Esophagus muscularis mucosa (tissue), 4 donors: ENCODE results near the gene NAV2. TPM values are rescaled to one million over a fixed set of nuclear protein-coding genes. Genes with fewer than 3 reads are reported as not detected.

ENCODE experiments used
- DNase-seq: peaks from one replicate; pipeline ENCODE4 v3.0.0-alpha.2; 2017; ENCODE audit errors: extremely low spot score
- H3K27ac ChIP-seq, 4 donors: fragments of 200-600 bp; sonication (generic); replicated peaks in 1 of 4; 1 replicate in 3 of 4; 2 replicates in 1 of 4; pipeline ENCODE4 v1.5.1; 2016 to 2019; ENCODE audit warnings: mild to moderate bottlenecking in 1 of 4
- H3K27me3 ChIP-seq, 4 donors: fragments of 200-600 bp; sonication (generic); one replicate each; pipeline versions ENCODE4 v1.5.1 to v1.6.0; 2016 to 2019
- H3K36me3 ChIP-seq, 4 donors: fragments of 200-600 bp; sonication (generic); one replicate each; pipeline ENCODE4 v1.5.1; 2016 to 2019
- H3K4me1 ChIP-seq, 4 donors: fragments of 200-600 bp; sonication (generic); one replicate each; pipeline ENCODE4 v1.5.1; 2016 to 2019
- H3K4me3 ChIP-seq, 4 donors: fragments of 200-600 bp; sonication (generic); 1 replicate in 2 of 4; 2 replicates in 2 of 4; pipeline ENCODE4 v1.5.1; 2016 to 2019; ENCODE audit warnings: mild to moderate bottlenecking in 4 of 4, moderate library complexity in 1 of 4
- H3K9me3 ChIP-seq, 4 donors: fragments of 200-600 bp; sonication (generic); 1 replicate in 3 of 4; 2 replicates in 1 of 4; pipeline ENCODE4 v1.5.1; 2016 to 2019
- EP300 ChIP-seq: sonication (generic); formaldehyde crosslinking; IDR thresholded peaks from one replicate; pipeline ENCODE4 v1.6.1; 2017; ENCODE audit warnings: antibody characterized with exemption
- POLR2A ChIP-seq: fragments of 450-650 bp; IDR thresholded peaks from one replicate; pipeline ENCODE4 v1.6.1; 2017; ENCODE audit warnings: antibody characterized with exemption, moderate library complexity, mild to moderate bottlenecking, low read depth
- POLR2AphosphoS5 ChIP-seq, 2 donors: sonication (generic); formaldehyde crosslinking; IDR thresholded peaks; one replicate each; pipeline ENCODE4 v1.6.1; 2017; ENCODE audit warnings: antibody characterized with exemption in 2 of 2
- WGBS: methylation state at CpG from one replicate; pipeline ENCODE4 v1.1.5; 2018; 5-methylcytosine and 5-hydroxymethylcytosine counted together
- intact Hi-C: fragments of 100-400 bp; cut with DNase I; formaldehyde crosslinking; loops from one replicate; pipeline ENCODE4 v1.15.1; 2023
- total RNA-seq, 4 donors: library from RNA; depleted of rRNA; stranded (reverse); fragments of >200 nt; gene quantifications; one replicate each; pipeline versions ENCODE4 v1.1.0 to v1.2.1, GENCODE V29; 2016
- TF ChIP-seq, protein P1 (sequence below), 3 experiments: fragments of 200-600 bp in 2 of 3; fragments of 450-650 bp in 1 of 3; sonication (generic) in 2 of 3; IDR thresholded peaks; one replicate each; pipeline ENCODE4 v1.5.1; 2017 to 2019; ENCODE audit warnings: antibody characterized with exemption in 3 of 3, mild to moderate bottlenecking in 2 of 3, moderate library complexity in 1 of 3

Gene NAV2
- total RNA-seq, 4 donors from 2014 or later = 21.9 to 57.0 (median 37.5) TPM

DNA sequence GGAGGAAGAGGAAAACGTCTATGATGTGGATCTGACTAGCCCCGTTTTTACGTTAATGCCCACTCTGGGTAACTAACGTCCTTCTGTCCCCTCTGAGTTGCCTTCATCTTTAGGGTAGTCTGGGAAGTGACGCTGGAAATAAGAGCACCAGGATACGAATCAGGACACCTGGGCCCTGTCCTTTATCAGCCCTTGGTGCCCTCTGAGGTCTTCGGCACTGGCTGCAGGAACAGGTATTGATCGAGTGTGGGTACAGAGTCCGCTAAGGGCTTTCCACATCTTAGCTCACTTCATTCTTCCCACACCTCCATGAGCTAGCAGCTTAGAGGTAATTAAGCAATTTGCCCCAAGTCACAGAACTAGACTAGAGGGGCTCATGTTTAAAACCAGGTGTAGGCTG is 223.8 kb downstream of the NAV2 start:
- WGBS = 87% methylated on average over 9 of the region's 9 CpGs

DNA sequence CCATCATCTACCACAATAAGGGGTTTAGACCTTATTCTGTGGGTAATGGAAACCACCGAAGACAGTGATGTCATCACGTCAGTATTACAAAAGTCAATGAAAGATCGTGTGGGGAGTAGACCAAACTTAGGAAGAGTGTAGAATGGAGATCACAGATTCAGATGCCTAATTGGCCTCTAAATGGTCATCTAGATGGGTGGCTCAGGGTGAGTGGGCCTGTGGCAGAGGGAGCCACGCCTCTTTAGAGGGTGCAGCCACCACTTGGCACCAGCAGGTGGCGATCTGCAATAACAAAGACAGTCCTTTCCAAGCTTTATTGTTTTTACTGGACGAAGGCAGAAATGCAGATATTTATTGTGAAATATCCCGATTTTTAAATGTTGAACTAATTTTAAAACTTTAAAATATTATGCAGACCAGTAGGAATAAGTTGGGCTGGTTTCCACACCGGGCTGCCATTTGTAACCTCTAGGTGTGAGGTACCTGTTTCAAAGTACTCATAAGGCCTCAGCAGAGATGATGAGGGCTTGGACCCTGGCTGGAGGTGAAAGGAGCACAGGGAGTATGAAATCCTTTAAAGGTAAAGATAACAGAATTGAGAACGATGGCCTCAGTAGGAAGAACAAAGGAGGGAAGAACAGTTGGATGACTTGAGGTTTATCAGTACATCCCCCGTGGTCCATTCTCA is 225.7 kb downstream of the NAV2 start:
- whole genome bisulfite sequencing = 57% methylated on average over 10 of the region's 10 CpGs
- Histone ChIP-seq H3K4me3 (no peak overlapping the region), H3K36me3 (peaks cover 12 to 80% (median 45%) of the 10 kb centered on the region in 4 donors), H3K4me1 (peaks cover 0 to 20% (median 16%) of the 10 kb centered on the region in 4 donors), H3K9me3 (no peaks in the 10 kb centered on the region), H3K27ac (no peak overlapping the region), H3K27me3 (no peaks in the 10 kb centered on the region)
- DNase-seq = no peak
- TF ChIP-seq, protein P1, sequence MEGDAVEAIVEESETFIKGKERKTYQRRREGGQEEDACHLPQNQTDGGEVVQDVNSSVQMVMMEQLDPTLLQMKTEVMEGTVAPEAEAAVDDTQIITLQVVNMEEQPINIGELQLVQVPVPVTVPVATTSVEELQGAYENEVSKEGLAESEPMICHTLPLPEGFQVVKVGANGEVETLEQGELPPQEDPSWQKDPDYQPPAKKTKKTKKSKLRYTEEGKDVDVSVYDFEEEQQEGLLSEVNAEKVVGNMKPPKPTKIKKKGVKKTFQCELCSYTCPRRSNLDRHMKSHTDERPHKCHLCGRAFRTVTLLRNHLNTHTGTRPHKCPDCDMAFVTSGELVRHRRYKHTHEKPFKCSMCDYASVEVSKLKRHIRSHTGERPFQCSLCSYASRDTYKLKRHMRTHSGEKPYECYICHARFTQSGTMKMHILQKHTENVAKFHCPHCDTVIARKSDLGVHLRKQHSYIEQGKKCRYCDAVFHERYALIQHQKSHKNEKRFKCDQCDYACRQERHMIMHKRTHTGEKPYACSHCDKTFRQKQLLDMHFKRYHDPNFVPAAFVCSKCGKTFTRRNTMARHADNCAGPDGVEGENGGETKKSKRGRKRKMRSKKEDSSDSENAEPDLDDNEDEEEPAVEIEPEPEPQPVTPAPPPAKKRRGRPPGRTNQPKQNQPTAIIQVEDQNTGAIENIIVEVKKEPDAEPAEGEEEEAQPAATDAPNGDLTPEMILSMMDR (IDR thresholded peaks at IDR 0.05) = peak; percentile 59 to 91 (median 64)
- TF ChIP-seq EP300 = no peak
- intact Hi-C loops = no loop called here

More for the DNA sequence above, 223.8 kb downstream of the NAV2 start:
- Histone ChIP-seq H3K4me3 (no peak overlapping the region), H3K9me3 (no peaks in the 10 kb centered on the region), H3K36me3 (peaks cover 12 to 68% (median 44%) of the 10 kb centered on the region in 4 donors), H3K4me1 (peaks cover 0 to 26% (median 22%) of the 10 kb centered on the region in 4 donors), H3K27ac (no peak overlapping the region), H3K27me3 (no peaks in the 10 kb centered on the region)
- TF ChIP-seq POLR2A (no peak), POLR2AphosphoS5 (IDR thresholded peaks at IDR 0.05) (no peak), EP300 (no peak)
- TF ChIP-seq, protein P1 (IDR thresholded peaks at IDR 0.05) = no peak
- no peak for DNase-seq
- intact Hi-C loops = no loop called here

DNA sequence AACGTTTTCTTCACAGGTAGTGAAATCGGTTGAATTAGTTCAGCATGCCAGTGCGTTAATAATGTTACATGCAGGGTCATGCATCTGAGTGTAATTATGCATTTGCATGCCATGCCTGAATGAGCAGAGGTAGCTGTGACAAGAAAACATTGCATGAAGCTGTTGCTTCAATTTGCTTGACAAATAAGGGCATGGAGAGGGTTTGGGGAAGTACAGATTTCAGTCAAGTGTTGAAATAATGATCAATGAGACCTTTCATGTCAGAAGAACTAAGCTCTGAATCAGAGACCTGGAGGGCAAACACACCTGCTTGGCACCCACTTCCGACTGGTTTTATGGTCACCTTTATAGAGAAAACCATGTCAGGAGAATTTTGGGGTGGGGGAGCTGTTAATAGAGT is 226.2 kb downstream of the NAV2 start:
- no peak for DNase-seq
- Histone ChIP-seq H3K9me3 (no peaks in the 10 kb centered on the region), H3K4me1 (peaks cover 0 to 18% (median 15%) of the 10 kb centered on the region in 4 donors), H3K27ac (no peak overlapping the region), H3K36me3 (peaks cover 9 to 77% (median 41%) of the 10 kb centered on the region in 4 donors), H3K27me3 (no peaks in the 10 kb centered on the region), H3K4me3 (no peak overlapping the region)
- TF ChIP-seq POLR2AphosphoS5 (IDR thresholded peaks at IDR 0.05) (no peak), EP300 (no peak), POLR2A (no peak)
- TF ChIP-seq, protein P1 (IDR thresholded peaks at IDR 0.05) = no peak
- intact Hi-C loops = no loop called here
- WGBS = 81% methylated on average over 4 of the region's 4 CpGs

DNA sequence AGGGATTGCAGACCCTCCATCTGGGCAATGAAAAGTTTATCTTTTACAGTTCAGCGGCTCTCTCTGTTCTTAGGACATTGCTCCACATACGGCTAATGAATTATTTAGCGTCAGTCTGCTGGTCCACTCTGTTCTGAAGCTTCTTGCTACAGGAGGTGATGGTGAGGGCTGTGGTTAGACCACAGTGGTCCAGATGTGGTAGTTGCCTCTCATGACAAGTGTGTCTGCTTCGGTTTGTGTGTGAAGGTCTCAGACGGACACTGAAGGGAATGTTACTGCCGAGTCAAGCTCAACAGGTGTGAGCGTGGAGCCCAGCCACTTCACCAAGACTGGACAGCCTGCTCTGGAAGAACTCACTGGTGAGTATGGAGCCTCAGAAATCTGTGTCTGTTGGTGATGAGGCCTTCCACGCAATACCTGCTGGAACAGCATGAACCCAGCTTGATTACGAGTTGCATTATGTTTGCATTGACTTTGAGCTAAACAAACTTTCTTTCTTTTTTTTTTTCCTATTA is 226.8 kb downstream of the NAV2 start:
- intact Hi-C loops = no loop called here
- no peak overlapping the region for H3K4me3 ChIP-seq
- no peak for DNase-seq
- peaks cover 8 to 75% (median 37%) of the 10 kb centered on the region in 4 donors for H3K36me3 ChIP-seq
- TF ChIP-seq EP300 = no peak
- TF ChIP-seq, protein P1 (IDR thresholded peaks at IDR 0.05) = no peak
- no peak for TF ChIP-seq POLR2AphosphoS5 (IDR thresholded peaks at IDR 0.05)
- TF ChIP-seq POLR2A = no peak
- H3K27ac ChIP-seq = no peak overlapping the region
- peaks cover 0 to 12% (median 10%) of the 10 kb centered on the region in 4 donors for H3K4me1 ChIP-seq
- no peaks in the 10 kb centered on the region for H3K9me3 ChIP-seq
- H3K27me3 ChIP-seq = no peaks in the 10 kb centered on the region
- WGBS = 84% methylated on average over 9 of the region's 9 CpGs
